GM13976 (cell line): ENCODE results near the gene EXOG.

Source experiments
- DNase-seq: peaks from one replicate; pipeline ENCODE4 v3.0.0; 2012; ENCODE audit warnings: low spot score
- CTCF ChIP-seq: IDR thresholded peaks from 2 replicates; pipeline ENCODE4 v1.5.1; 2012; ENCODE audit warnings: borderline replicate concordance, mild to moderate bottlenecking; ENCODE audit not compliant: insufficient read depth; ENCODE audit errors: extremely low read depth, missing control alignments, control extremely low read depth
- in situ Hi-C: fragments of 300-500 bp; cut with MboI; formaldehyde crosslinking; loops from one replicate; pipeline ENCODE4 v1.12.0; 2022; ENCODE audit warnings: low sequenced_read_pairs, mixed read lengths, inconsistent platforms; ENCODE audit not compliant: unreplicated experiment

EXOG gene

GRCh38 chr3:38488949-38489348, 7.2 kb upstream of the EXOG start:
- no peak for DNase-seq
- TF ChIP-seq CTCF: no peak
- in situ Hi-C loops: loop anchor here (25.0 kb wide), 1 partner anchor 352 kb away; the partner anchor contains the start of genes ACAA1 and MYD88

GRCh38 chr3:38489766-38490165, 6.4 kb upstream of the EXOG start:
- no peak for TF ChIP-seq CTCF
- no peak for DNase-seq
- in situ Hi-C loops: loop anchor here (25.0 kb wide), 1 partner anchor 352 kb away; the partner anchor contains the start of genes ACAA1 and MYD88

GRCh38 chr3:38490281-38491030, 5.7 kb upstream of the EXOG start:
- no peak for TF ChIP-seq CTCF
- in situ Hi-C loops: loop anchor here (25.0 kb wide), 1 partner anchor 353 kb away; the partner anchor contains the start of genes ACAA1 and MYD88

GRCh38 chr3:38491215-38491614, 4.9 kb upstream of the EXOG start:
- in situ Hi-C loops: loop anchor here (25.0 kb wide), 1 partner anchor 354 kb away; the partner anchor contains the start of genes ACAA1 and MYD88
- no peak for TF ChIP-seq CTCF
- no peak for DNase-seq

More at GRCh38 chr3:38490281-38491030, 5.7 kb upstream of the EXOG start:
- no peak for DNase-seq

- in situ Hi-C loops: loop anchor here (25.0 kb wide), 1 partner anchor 356 kb away; the partner anchor contains the start of genes ACAA1 and MYD88
- no peak for TF ChIP-seq CTCF
- DNase-seq: no peak
Measured at GRCh38 chr3:38493031-38493430, 3.1 kb upstream of the EXOG start.

- TF ChIP-seq CTCF: no peak
- DNase-seq: no peak
- in situ Hi-C loops: loop anchor here (25.0 kb wide), 1 partner anchor 360 kb away; the partner anchor contains the start of genes ACAA1 and MYD88
Measured at GRCh38 chr3:38497031-38497430, 891 bp downstream of the EXOG start.
